ENCODE measurements around the gene PRKG1.

The PRKG1 gene

GRCh38 chr10:52040486-52040885 lies 966.2 kb downstream of the PRKG1 start:
- DNase-seq: no peak

- DNase-seq: no peak
These were observed 969.5 kb downstream of the PRKG1 start for GRCh38 chr10:52043811-52044210.

- no peak for DNase-seq
These were observed 973.8 kb downstream of the PRKG1 start for GRCh38 chr10:52048051-52048450.

GRCh38 chr10:52050429-52051047 lies 976.3 kb downstream of the PRKG1 start:
- DNase-seq: no peak

GRCh38 chr10:52053497-52053896 lies 979.2 kb downstream of the PRKG1 start:
- no peak for DNase-seq

- DNase-seq: no peak
These were observed 982.0 kb downstream of the PRKG1 start for GRCh38 chr10:52056291-52056690.

GRCh38 chr10:52059089-52059488 lies 984.8 kb downstream of the PRKG1 start:
- DNase-seq: no peak

GRCh38 chr10:52063159-52063558 lies 988.9 kb downstream of the PRKG1 start:
- no peak for DNase-seq

GRCh38 chr10:52064084-52064845 lies 990.0 kb downstream of the PRKG1 start:
- no peak for DNase-seq

- DNase-seq: no peak
These were observed 992.1 kb downstream of the PRKG1 start for GRCh38 chr10:52066383-52066782.

- no peak for DNase-seq
These were observed 994.2 kb downstream of the PRKG1 start for GRCh38 chr10:52068485-52068884.

- DNase-seq: no peak
These were observed 997.5 kb downstream of the PRKG1 start for GRCh38 chr10:52071814-52072213.

- DNase-seq: no peak
These were observed 1000.3 kb downstream of the PRKG1 start for GRCh38 chr10:52074505-52075026.

GRCh38 chr10:52077814-52078213 lies 1003.5 kb downstream of the PRKG1 start:
- DNase-seq: no peak

- no peak for DNase-seq
These were observed 1004.2 kb downstream of the PRKG1 start for GRCh38 chr10:52078397-52078937.

GRCh38 chr10:52082307-52082706 lies 1008.0 kb downstream of the PRKG1 start:
- no peak for DNase-seq

- DNase-seq: no peak
These were observed 1009.1 kb downstream of the PRKG1 start for GRCh38 chr10:52083422-52083821.

GRCh38 chr10:52092390-52092789 lies 1018.1 kb downstream of the PRKG1 start:
- DNase-seq: no peak

GRCh38 chr10:52098130-52098529 lies 1023.8 kb downstream of the PRKG1 start:
- no peak for DNase-seq

- DNase-seq: no peak
These were observed 1024.8 kb downstream of the PRKG1 start for GRCh38 chr10:52099026-52099600.

GRCh38 chr10:52100011-52100547 lies 1025.8 kb downstream of the PRKG1 start:
- DNase-seq: no peak

GRCh38 chr10:52105301-52105700 lies 1031.0 kb downstream of the PRKG1 start:
- no peak for DNase-seq

GRCh38 chr10:52106011-52106410 lies 1031.7 kb downstream of the PRKG1 start:
- no peak for DNase-seq

- no peak for DNase-seq
These were observed 1032.6 kb downstream of the PRKG1 start for GRCh38 chr10:52106899-52107298.
